ENCODE results near the gene FKBP10.
"Not testable (repeated sequence)": the region's sequence is repeated elsewhere in the genome, so short reads cannot be mapped to it uniquely, and the experiment has no call there.

Gene FKBP10

GRCh38 chr17:41836550-41837196 is 23.9 kb downstream of the FKBP10 start:
- TF ChIP-seq CTCF (IDR thresholded peaks at IDR 0.05; ENCODE audit: borderline replicate concordance, control extremely low read depth, extremely low read depth, insufficient read depth, missing control alignments), result no peak
- in situ Hi-C loops (cut with MboI; ENCODE audit: low sequenced_read_pairs, unreplicated experiment), result no loop called here
- DNase-seq (ENCODE audit: low spot score), result no peak

GRCh38 chr17:41837761-41838538 is 25.1 kb downstream of the FKBP10 start, which contains the start of gene KLHL10:
TSS of gene KLHL10 (plus strand) at chr17:41837825. CDS start at chr17:41837933, 108 bp downstream.
- in situ Hi-C loops (cut with MboI; ENCODE audit: low sequenced_read_pairs, unreplicated experiment), result no loop called here
- TF ChIP-seq CTCF (IDR thresholded peaks at IDR 0.05; ENCODE audit: borderline replicate concordance, control extremely low read depth, extremely low read depth, insufficient read depth, missing control alignments), result no peak
- no peak for DNase-seq (ENCODE audit: low spot score)

GRCh38 chr17:41839448-41839847 is 26.6 kb downstream of the FKBP10 start:
- in situ Hi-C loops (cut with MboI; ENCODE audit: low sequenced_read_pairs, unreplicated experiment); DNase-seq (ENCODE audit: low spot score): not testable (repeated sequence)

- in situ Hi-C loops (cut with MboI; ENCODE audit: low sequenced_read_pairs, unreplicated experiment); DNase-seq (ENCODE audit: low spot score): not testable (repeated sequence)
These were observed 28.0 kb downstream of the FKBP10 start for GRCh38 chr17:41840781-41841180.

DNA sequence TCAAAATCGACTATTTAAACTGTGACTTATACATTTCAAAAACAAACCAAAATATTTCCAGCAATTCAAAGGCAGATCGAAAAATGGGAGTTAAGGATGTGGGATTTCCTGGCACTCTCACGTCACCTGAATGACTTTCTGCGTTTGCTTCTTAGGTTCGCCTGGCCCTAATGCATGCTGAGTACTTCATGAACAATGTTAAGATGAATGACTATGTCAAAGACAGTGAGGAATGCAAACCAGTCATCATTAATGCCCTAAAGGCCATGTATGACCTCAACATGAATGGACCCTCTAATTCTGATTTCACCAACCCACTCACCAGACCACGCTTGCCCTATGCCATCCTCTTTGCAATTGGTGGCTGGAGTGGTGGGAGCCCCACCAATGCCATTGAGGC is 32.2 kb downstream of the FKBP10 start:
- DNase-seq (ENCODE audit: low spot score), result no peak

DNA sequence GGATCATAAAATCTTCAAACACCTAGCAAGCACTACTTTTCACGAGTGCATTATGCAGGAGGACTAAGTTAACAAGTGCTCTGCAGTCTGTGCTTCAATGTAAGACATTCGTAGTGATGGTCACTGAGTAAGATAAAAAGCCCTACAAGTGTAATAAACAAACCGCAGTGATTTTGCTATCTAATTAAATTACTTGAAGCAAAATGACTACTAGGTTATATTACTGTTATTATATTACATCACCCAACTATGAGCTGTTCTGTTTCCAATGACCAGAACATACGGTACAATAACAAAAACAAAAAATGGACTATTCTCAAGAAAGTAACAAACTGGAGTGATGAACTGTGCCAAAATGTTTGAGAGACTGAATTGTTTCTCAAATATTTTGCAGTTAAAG is 36.0 kb downstream of the FKBP10 start:
- DNase-seq (ENCODE audit: low spot score), result no peak
- in situ Hi-C loops (cut with MboI; ENCODE audit: low sequenced_read_pairs, unreplicated experiment), result no loop called here
- TF ChIP-seq CTCF (IDR thresholded peaks at IDR 0.05; ENCODE audit: borderline replicate concordance, control extremely low read depth, extremely low read depth, insufficient read depth, missing control alignments), result no peak

More for the DNA sequence above, 32.2 kb downstream of the FKBP10 start:
- TF ChIP-seq CTCF (IDR thresholded peaks at IDR 0.05; ENCODE audit: borderline replicate concordance, control extremely low read depth, extremely low read depth, insufficient read depth, missing control alignments), result no peak
- in situ Hi-C loops (cut with MboI; ENCODE audit: low sequenced_read_pairs, unreplicated experiment), result no loop called here

DNA sequence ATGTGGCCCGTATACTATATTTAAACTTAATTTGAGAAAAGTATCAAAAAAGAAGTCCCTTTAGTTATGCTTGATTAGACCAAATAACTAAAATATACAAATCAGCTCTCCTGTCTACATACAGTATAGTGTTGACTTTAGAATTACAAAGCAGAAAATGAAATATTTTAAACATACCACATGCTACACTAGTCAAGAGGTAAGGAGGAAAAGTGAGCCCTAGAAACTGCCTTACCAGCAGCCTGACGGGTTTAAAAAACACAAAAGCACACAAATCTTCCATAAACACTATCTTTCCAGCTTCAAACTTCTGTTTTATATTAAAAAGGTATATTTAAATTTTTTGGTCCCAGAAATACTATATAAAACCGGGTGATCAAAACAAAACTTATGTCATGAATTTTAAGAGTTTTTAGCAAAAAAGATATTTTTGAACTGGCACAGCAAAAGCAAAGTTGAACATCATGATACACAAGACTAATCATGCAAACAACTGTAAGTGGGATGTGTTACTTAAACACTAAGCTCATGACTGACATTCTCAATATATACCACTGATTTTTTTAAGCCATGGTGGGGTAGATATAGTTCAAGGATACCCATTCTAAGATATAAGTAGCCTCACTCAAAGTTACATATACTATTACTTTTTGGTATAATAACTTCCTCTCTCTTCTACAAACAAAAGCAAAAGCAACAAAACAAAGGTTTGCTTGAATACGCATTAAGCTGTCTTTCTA is 36.6 kb downstream of the FKBP10 start:
- no peak for TF ChIP-seq CTCF (IDR thresholded peaks at IDR 0.05; ENCODE audit: borderline replicate concordance, control extremely low read depth, extremely low read depth, insufficient read depth, missing control alignments)
- in situ Hi-C loops (cut with MboI; ENCODE audit: low sequenced_read_pairs, unreplicated experiment), result no loop called here
- DNase-seq (ENCODE audit: low spot score), result no peak

DNA sequence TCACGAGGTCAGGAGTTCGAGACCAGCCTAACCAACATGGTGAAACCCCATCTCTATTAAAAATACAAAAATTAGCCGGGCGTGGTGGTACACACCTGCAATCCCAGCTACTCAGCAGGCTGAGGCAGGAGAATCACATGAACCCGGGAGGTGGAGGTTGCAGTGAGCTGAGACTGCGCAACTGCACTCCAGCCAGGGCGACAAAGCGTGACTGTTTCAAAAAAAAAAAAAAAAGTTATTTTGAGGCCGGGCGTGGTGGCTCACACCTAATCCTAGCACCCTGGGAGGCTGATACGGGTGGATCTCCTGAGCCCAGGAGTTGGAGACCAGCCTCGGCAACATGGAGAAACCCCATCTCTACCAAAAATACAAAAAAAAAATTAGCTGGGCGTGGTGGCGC is 38.6 kb downstream of the FKBP10 start:
- DNase-seq (ENCODE audit: low spot score); in situ Hi-C loops (cut with MboI; ENCODE audit: low sequenced_read_pairs, unreplicated experiment): not testable (repeated sequence)

All from GM13976 (cell line).